ENCODE results near the gene TMEM150B.

TMEM150B gene

DNA sequence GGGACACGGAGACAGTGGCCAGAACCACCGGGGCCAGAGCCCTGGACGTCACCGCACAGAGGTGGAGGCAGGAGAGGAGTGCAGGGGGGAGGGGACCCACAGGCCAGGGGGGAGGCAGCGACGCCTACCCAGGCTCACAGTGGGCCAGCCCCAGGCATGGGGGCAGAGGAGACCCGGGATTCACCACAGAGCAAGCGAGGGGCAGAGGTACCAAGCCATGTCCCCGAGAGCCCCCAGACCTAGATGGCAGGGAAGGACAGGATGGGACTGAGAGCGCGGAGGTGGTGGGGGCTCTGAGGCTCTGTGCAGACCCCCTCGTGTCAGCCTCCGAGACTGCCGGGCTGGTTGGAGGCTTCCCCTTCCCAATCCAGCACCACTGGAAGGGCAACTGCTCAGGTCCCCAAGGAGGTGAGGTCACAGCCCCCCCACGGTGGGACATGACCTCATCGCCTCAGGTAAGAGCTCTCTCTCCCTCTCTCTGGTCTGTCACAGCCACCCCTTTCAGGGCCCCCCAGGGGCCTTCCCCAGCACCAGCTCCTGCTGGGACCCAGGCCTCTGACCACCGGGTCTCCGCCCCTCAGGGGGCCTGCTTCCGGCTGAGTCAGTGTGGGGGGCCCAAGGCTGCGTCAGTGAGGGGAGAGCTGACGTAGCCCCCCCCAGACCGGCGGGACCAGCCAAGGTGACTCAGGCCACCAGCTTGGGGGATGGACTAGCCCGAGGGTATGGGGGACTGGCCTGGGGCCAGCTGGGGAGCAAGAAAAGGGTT lies 47.4 kb upstream of the TMEM150B start:
- H3K79me1 ChIP-seq (ENCODE audit: low read depth, low read length) = no peaks in the 10 kb centered on the region
- peaks cover 8 to 39% (median 26%) of the 10 kb centered on the region in 3 experiments for H3K27me3 ChIP-seq (ENCODE audit: control insufficient read depth in 3 of 3, insufficient read depth in 3 of 3, low read depth in 1 of 3, low read length in 3 of 3)
- H3K4ac ChIP-seq (ENCODE audit: low read length) = peak overlapping the region; percentile 23
- no CpG with 5 or more reads among the region's 24 CpGs for WGBS, 2 donors (ENCODE audit: extremely low coverage in 2 of 2, insufficient read length in 2 of 2, insufficient replicate concordance in 1 of 2)
- H3K4me1 ChIP-seq (ENCODE audit: control insufficient read depth in 2 of 2, insufficient read depth in 1 of 2, low read depth in 1 of 2, low read length in 2 of 2) = peaks cover 35 to 41% of the 10 kb centered on the region in 2 donors
- H3K27ac ChIP-seq (replicated peaks; ENCODE audit: low read length) = no peak overlapping the region
- peak overlapping the region; percentile 46 for H2BK12ac ChIP-seq (ENCODE audit: low read length)
- H3K9ac ChIP-seq (ENCODE audit: low read depth, low read length, poor library complexity) = no peak overlapping the region
- no peak overlapping the region for H2BK5ac ChIP-seq (ENCODE audit: low read length)
- H3K14ac ChIP-seq (ENCODE audit: low read length) = peak overlapping the region; percentile 14
- peak overlapping the region; percentile 91 for H3K23ac ChIP-seq (ENCODE audit: low read depth, low read length, poor library complexity)
- H3K18ac ChIP-seq (ENCODE audit: low read length) = peak overlapping the region; percentile 80
- no peak overlapping the region for H4K91ac ChIP-seq (ENCODE audit: low read depth, low read length, poor library complexity)
- H3K4me2 ChIP-seq (ENCODE audit: insufficient read depth, low read length, poor library complexity, severe bottlenecking) = no peak overlapping the region
- H3K4me3 ChIP-seq (ENCODE audit: low read length in 2 of 2) = no peak overlapping the region
- no peak for DNase-seq (ENCODE audit: low spot score)
- no peak overlapping the region for H4K8ac ChIP-seq (ENCODE audit: low read depth, low read length)
- peak overlapping the region; percentile 49 for H2BK15ac ChIP-seq (ENCODE audit: low read length)
- H3K9me3 ChIP-seq (replicated peaks in 1 of 2; ENCODE audit: control insufficient read depth in 2 of 2, insufficient read depth in 1 of 2, low read depth in 1 of 2, low read length in 2 of 2) = no peaks in the 10 kb centered on the region
- no peak overlapping the region for H2AFZ ChIP-seq (ENCODE audit: low read length)
- peak overlapping the region; percentile 94 for H2AK5ac ChIP-seq (ENCODE audit: low read depth, low read length)
- H3K36me3 ChIP-seq (replicated peaks in 1 of 2; ENCODE audit: control insufficient read depth in 2 of 2, insufficient read depth in 2 of 2, low read length in 2 of 2) = no peaks in the 10 kb centered on the region
- peak overlapping the region; percentile 94 for H2BK120ac ChIP-seq (ENCODE audit: low read depth, low read length)

DNA sequence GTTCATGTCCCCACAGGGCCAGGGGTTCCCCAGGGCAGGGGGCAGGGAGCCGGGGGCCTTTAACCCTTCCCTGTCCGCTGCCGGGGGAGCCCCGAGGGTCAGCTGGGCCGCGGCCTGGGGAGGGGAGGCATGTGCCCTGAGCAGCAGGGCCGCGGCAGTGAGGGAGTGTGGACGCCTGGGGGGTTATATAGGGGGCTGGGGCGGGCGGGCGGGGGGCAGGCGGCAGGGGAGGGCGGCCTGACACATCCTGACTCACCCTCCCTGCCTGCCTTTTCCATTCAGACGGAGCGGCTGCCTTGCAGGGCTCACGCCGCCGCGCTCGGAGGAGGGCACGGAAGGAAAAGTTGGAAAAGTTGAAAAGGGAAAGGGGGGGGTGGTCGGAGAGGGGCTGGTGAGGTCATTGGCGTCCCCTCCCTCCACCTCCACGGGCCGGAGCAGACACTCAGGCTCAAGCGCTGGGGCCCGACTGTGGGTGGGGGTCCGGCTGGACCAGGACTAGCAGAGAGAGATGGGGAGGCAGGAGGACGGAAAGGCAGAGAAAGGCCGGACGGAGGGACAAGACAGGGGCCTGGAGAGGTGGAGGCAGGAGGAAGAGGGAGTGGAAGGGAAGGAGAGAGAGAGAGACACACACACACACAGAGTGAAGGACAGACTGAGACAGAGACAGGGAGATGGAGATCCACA lies 45.3 kb upstream of the TMEM150B start, which contains the start of gene IL11:
Gene IL11 (minus strand): TSS at position 159 of the 684 bp plus-strand sequence. CDS start 153 bp downstream, at position 6.
- H3K27ac ChIP-seq (replicated peaks; ENCODE audit: low read length) = no peak within 1 kb of the TSS
- DNase-seq (ENCODE audit: low spot score) = no peak

DNA sequence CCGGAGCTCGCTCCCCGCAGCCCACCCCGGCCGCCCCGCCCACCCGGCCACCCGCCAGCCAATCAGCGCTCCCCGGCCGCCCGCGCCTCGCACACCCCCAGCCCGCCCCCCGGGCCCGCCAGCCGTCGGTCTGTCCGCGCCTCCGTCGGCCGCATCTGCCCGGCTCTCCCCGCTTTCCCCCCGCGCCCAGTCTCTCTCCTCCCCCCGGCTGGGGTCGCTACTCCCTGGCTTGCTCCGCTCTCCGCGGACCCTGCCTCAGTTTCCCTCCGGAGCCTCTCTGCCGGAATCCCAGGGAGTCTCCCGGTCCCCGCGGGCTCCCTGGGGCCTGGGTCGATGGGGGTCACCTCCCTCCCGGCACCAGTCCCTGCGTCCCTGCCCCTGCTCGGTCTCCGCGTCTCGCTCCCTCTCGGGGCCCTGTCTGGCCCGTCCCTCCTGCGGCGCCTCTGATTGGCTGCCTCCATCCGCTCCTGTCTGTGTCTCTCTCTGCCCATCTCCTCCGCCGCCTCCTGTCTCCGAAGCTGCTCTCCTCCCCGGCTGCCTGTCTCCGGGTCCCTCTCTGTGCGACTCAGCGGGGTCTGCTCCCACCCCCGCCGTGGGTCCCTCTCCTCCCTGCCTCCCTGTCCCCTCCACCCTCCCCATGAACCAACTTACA lies 44.6 kb upstream of the TMEM150B start:
- H3K36me3 ChIP-seq (replicated peaks in 1 of 2; ENCODE audit: control insufficient read depth in 2 of 2, insufficient read depth in 2 of 2, low read length in 2 of 2) = no peaks in the 10 kb centered on the region
- H3K4me3 ChIP-seq (ENCODE audit: low read length in 2 of 2) = peak overlapping the region; percentile 40 to 79
- no peaks in the 10 kb centered on the region for H3K79me1 ChIP-seq (ENCODE audit: low read depth, low read length)
- no peak overlapping the region for H3K4ac ChIP-seq (ENCODE audit: low read length)
- H2AFZ ChIP-seq (ENCODE audit: low read length) = peak overlapping the region; percentile 97
- WGBS, 2 donors (ENCODE audit: extremely low coverage in 2 of 2, insufficient read length in 2 of 2, insufficient replicate concordance in 1 of 2) = no CpG with 5 or more reads among the region's 59 CpGs
- H3K23ac ChIP-seq (ENCODE audit: low read depth, low read length, poor library complexity) = peak overlapping the region; percentile 65
- no peak overlapping the region for H4K8ac ChIP-seq (ENCODE audit: low read depth, low read length)
- peaks cover 21 to 28% of the 10 kb centered on the region in 2 donors for H3K4me1 ChIP-seq (ENCODE audit: control insufficient read depth in 2 of 2, insufficient read depth in 1 of 2, low read depth in 1 of 2, low read length in 2 of 2)
- peak overlapping the region; percentile 30 for H2BK15ac ChIP-seq (ENCODE audit: low read length)
- DNase-seq (ENCODE audit: low spot score) = peak; percentile 63
- no peaks in the 10 kb centered on the region for H3K9me3 ChIP-seq (replicated peaks in 1 of 2; ENCODE audit: control insufficient read depth in 2 of 2, insufficient read depth in 1 of 2, low read depth in 1 of 2, low read length in 2 of 2)
- peak overlapping the region; percentile 94 for H3K18ac ChIP-seq (ENCODE audit: low read length)
- H3K27me3 ChIP-seq (ENCODE audit: control insufficient read depth in 3 of 3, insufficient read depth in 3 of 3, low read depth in 1 of 3, low read length in 3 of 3) = peaks cover 8 to 38% (median 26%) of the 10 kb centered on the region in 3 experiments
- H3K27ac ChIP-seq (replicated peaks; ENCODE audit: low read length) = no peak overlapping the region
- no peak overlapping the region for H2BK120ac ChIP-seq (ENCODE audit: low read depth, low read length)
- H2BK12ac ChIP-seq (ENCODE audit: low read length) = no peak overlapping the region
- no peak overlapping the region for H3K14ac ChIP-seq (ENCODE audit: low read length)
- peak overlapping the region; percentile 70 for H3K9ac ChIP-seq (ENCODE audit: low read depth, low read length, poor library complexity)
- no peak overlapping the region for H2AK5ac ChIP-seq (ENCODE audit: low read depth, low read length)
- peak overlapping the region; percentile 83 for H3K4me2 ChIP-seq (ENCODE audit: insufficient read depth, low read length, poor library complexity, severe bottlenecking)
- no peak overlapping the region for H4K91ac ChIP-seq (ENCODE audit: low read depth, low read length, poor library complexity)
- peak overlapping the region; percentile 35 for H2BK5ac ChIP-seq (ENCODE audit: low read length)

More for the DNA sequence above, 45.3 kb upstream of the TMEM150B start, which contains the start of gene IL11:
- Histone ChIP-seq H2BK120ac (ENCODE audit: low read depth, low read length) (peak within 1 kb of the TSS; percentile 96), H3K4me2 (ENCODE audit: insufficient read depth, low read length, poor library complexity, severe bottlenecking) (peak within 1 kb of the TSS; percentile 83), H3K79me1 (ENCODE audit: low read depth, low read length) (no peaks in the 10 kb centered on the region), H3K27me3 (ENCODE audit: control insufficient read depth in 3 of 3, insufficient read depth in 3 of 3, low read depth in 1 of 3, low read length in 3 of 3) (peaks cover 8 to 38% (median 26%) of the 10 kb centered on the region in 3 experiments), H2AK5ac (ENCODE audit: low read depth, low read length) (peak within 1 kb of the TSS; percentile 94), H3K23ac (ENCODE audit: low read depth, low read length, poor library complexity) (peak within 1 kb of the TSS; percentile 65), H2BK12ac (ENCODE audit: low read length) (peak within 1 kb of the TSS; percentile 49), H3K9ac (ENCODE audit: low read depth, low read length, poor library complexity) (peak within 1 kb of the TSS; percentile 70), H3K9me3 (replicated peaks in 1 of 2; ENCODE audit: control insufficient read depth in 2 of 2, insufficient read depth in 1 of 2, low read depth in 1 of 2, low read length in 2 of 2) (no peaks in the 10 kb centered on the region), H2BK5ac (ENCODE audit: low read length) (peak within 1 kb of the TSS; percentile 35), H2BK15ac (ENCODE audit: low read length) (peak within 1 kb of the TSS; percentile 99), H3K18ac (ENCODE audit: low read length) (peak within 1 kb of the TSS; percentile 94), H4K8ac (ENCODE audit: low read depth, low read length) (no peak within 1 kb of the TSS), H3K4ac (ENCODE audit: low read length) (no peak within 1 kb of the TSS), H2AFZ (ENCODE audit: low read length) (peak within 1 kb of the TSS; percentile 97), H3K36me3 (replicated peaks in 1 of 2; ENCODE audit: control insufficient read depth in 2 of 2, insufficient read depth in 2 of 2, low read length in 2 of 2) (no peaks in the 10 kb centered on the region), H3K4me3 (ENCODE audit: low read length in 2 of 2) (peak within 1 kb of the TSS; percentile 40 to 79), H3K4me1 (ENCODE audit: control insufficient read depth in 2 of 2, insufficient read depth in 1 of 2, low read depth in 1 of 2, low read length in 2 of 2) (peaks cover 23 to 28% of the 10 kb centered on the region in 2 donors), H4K91ac (ENCODE audit: low read depth, low read length, poor library complexity) (no peak within 1 kb of the TSS), H3K14ac (ENCODE audit: low read length) (no peak within 1 kb of the TSS)
- no CpG with 5 or more reads among the region's 32 CpGs for WGBS, 2 donors (ENCODE audit: extremely low coverage in 2 of 2, insufficient read length in 2 of 2, insufficient replicate concordance in 1 of 2)
